H1 (cell line): ENCODE results near the gene MEP1B. TPM values are rescaled to one million over a fixed set of nuclear protein-coding genes. Genes with fewer than 3 reads are reported as not detected.

Experiments used
- CHD7 ChIP-seq: fragments of 300-600 bp; sonication (generic); IDR thresholded peaks from 2 replicates; pipeline ENCODE4 v1.7.1; 2012; ENCODE audit warnings: low read length, moderate library complexity, mild to moderate bottlenecking, inconsistent platforms; ENCODE audit not compliant: insufficient replicate concordance
- polyA plus RNA-seq, 7 experiments: library from polyadenylated mRNA; depleted of rRNA in 3 of 7; stranded (reverse) in 5 of 7; unstranded in 2 of 7; fragments of >200 nt in 5 of 7; fragments of 200-250 nt in 2 of 7; gene quantifications; 1 replicate in 5 of 7; 2 replicates in 1 of 7; 4 replicates in 1 of 7; pipeline versions ENCODE4 v1.2.1 to v1.2.3, GENCODE V29; 2011 to 2013; ENCODE audit warnings: missing spikeins in 2 of 7, mixed read lengths in 2 of 7
- total RNA-seq: library from RNA; stranded (reverse); fragmentation: NEBNext Ultra II Directional; extraction: Animal tissue kit (Norgen Biotek cat#: 25700); gene quantifications from 2 replicates; pipeline ENCODE4 v1.2.1, GENCODE V29; 2021

MEP1B gene
- total and polyA plus RNA-seq, 2 of the 8 experiments (the other 6 are each of a cell fraction or from before 2014, with no cell fraction given), result not detected

DNA sequence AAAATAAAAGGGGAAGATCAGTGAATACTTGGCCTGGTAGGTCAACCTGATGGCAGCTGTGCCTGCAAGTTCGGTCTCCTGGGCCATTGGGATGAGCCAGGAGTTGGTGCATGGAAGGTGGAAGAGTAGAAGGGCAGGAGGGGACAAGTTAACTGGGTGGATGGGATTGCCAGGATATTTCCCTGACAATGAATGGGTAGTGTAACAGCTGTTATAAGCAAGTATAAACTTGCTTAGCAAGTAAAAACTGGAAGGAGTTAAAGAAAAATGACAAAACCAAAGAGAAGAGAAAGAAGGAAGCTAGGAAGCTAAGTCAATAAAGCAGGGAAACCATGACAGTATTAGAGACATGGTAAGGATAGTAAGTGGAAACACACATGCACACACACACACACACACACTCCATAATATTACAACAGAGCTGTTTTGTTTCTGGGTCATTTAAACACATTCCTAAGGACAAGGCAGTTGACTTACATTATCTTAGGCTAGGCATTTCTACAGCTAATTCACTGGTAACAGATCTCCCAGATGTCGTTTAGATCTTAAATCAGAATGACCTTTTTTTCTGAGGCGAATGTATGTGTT, 29.7 kb downstream of the MEP1B start (continued):
- TF ChIP-seq CHD7, result no peak
